Measurements from ENCODE around the gene TRPC4AP.
"Not testable (repeated sequence)": the region's sequence is repeated elsewhere in the genome, so short reads cannot be mapped to it uniquely, and the experiment has no call there.

The TRPC4AP gene

GRCh38 chr20:35120012-35120701, 27.6 kb upstream of the TRPC4AP start:
- Histone ChIP-seq H3K4me3 (ENCODE audit: low read depth in 1 of 2, low read length in 2 of 2) (no peak overlapping the region), H3K36me3 (ENCODE audit: control insufficient read depth in 1 of 2, insufficient read depth in 2 of 2, low read length in 2 of 2) (peaks cover 53 to 76% of the 10 kb centered on the region in 2 donors), H3K27ac (ENCODE audit: low read length) (no peak overlapping the region), H3K4me1 (ENCODE audit: control insufficient read depth in 1 of 2, insufficient read depth in 2 of 2, low read length in 2 of 2) (no peaks in the 10 kb centered on the region), H3K9me3 (ENCODE audit: control insufficient read depth in 1 of 2, low read length in 2 of 2) (no peaks in the 10 kb centered on the region), H3K27me3 (ENCODE audit: low read depth, low read length) (no peaks in the 10 kb centered on the region)

- Histone ChIP-seq H3K4me1 (ENCODE audit: control insufficient read depth in 1 of 2, insufficient read depth in 2 of 2, low read length in 2 of 2) (no peaks in the 10 kb centered on the region), H3K4me3 (ENCODE audit: low read depth in 1 of 2, low read length in 2 of 2) (no peak overlapping the region), H3K36me3 (ENCODE audit: control insufficient read depth in 1 of 2, insufficient read depth in 2 of 2, low read length in 2 of 2) (peaks cover 33 to 64% of the 10 kb centered on the region in 2 donors), H3K27me3 (ENCODE audit: low read depth, low read length) (no peaks in the 10 kb centered on the region), H3K9me3 (ENCODE audit: control insufficient read depth in 1 of 2, low read length in 2 of 2) (no peaks in the 10 kb centered on the region), H3K27ac (ENCODE audit: low read length) (no peak overlapping the region)
Observed at GRCh38 chr20:35117629-35118028, 25.0 kb upstream of the TRPC4AP start.

- Histone ChIP-seq H3K27ac (ENCODE audit: low read length) (no peak overlapping the region), H3K4me3 (ENCODE audit: low read depth in 1 of 2, low read length in 2 of 2) (no peak overlapping the region), H3K36me3 (ENCODE audit: control insufficient read depth in 1 of 2, insufficient read depth in 2 of 2, low read length in 2 of 2) (peaks cover 33 to 60% of the 10 kb centered on the region in 2 donors), H3K4me1 (ENCODE audit: control insufficient read depth in 1 of 2, insufficient read depth in 2 of 2, low read length in 2 of 2) (no peaks in the 10 kb centered on the region), H3K9me3 (ENCODE audit: control insufficient read depth in 1 of 2, low read length in 2 of 2) (no peaks in the 10 kb centered on the region), H3K27me3 (ENCODE audit: low read depth, low read length) (no peaks in the 10 kb centered on the region)
Observed at GRCh38 chr20:35117196-35117595, 24.6 kb upstream of the TRPC4AP start.

- H3K27me3 ChIP-seq (ENCODE audit: low read depth, low read length) = no peaks in the 10 kb centered on the region
- H3K9me3 ChIP-seq (ENCODE audit: control insufficient read depth in 1 of 2, low read length in 2 of 2) = no peaks in the 10 kb centered on the region
- H3K27ac ChIP-seq (ENCODE audit: low read length) = no peak overlapping the region
- peaks cover 24 to 57% of the 10 kb centered on the region in 2 donors for H3K36me3 ChIP-seq (ENCODE audit: control insufficient read depth in 1 of 2, insufficient read depth in 2 of 2, low read length in 2 of 2)
- no peak overlapping the region for H3K4me3 ChIP-seq (ENCODE audit: low read depth in 1 of 2, low read length in 2 of 2)
- no peaks in the 10 kb centered on the region for H3K4me1 ChIP-seq (ENCODE audit: control insufficient read depth in 1 of 2, insufficient read depth in 2 of 2, low read length in 2 of 2)
Observed at GRCh38 chr20:35116258-35116657, 23.7 kb upstream of the TRPC4AP start.

- Histone ChIP-seq H3K27ac (ENCODE audit: low read length) (no peak overlapping the region), H3K9me3 (ENCODE audit: control insufficient read depth in 1 of 2, low read length in 2 of 2) (no peaks in the 10 kb centered on the region), H3K36me3 (ENCODE audit: control insufficient read depth in 1 of 2, insufficient read depth in 2 of 2, low read length in 2 of 2) (peaks cover 22 to 58% of the 10 kb centered on the region in 2 donors), H3K4me3 (ENCODE audit: low read depth in 1 of 2, low read length in 2 of 2) (no peak overlapping the region), H3K27me3 (ENCODE audit: low read depth, low read length) (no peaks in the 10 kb centered on the region), H3K4me1 (ENCODE audit: control insufficient read depth in 1 of 2, insufficient read depth in 2 of 2, low read length in 2 of 2) (no peaks in the 10 kb centered on the region)
Observed at GRCh38 chr20:35115606-35116005, 23.0 kb upstream of the TRPC4AP start.

- H3K27ac ChIP-seq (ENCODE audit: low read length); H3K27me3 ChIP-seq (ENCODE audit: low read depth, low read length); H3K9me3 ChIP-seq (ENCODE audit: control insufficient read depth in 1 of 2, low read length in 2 of 2); H3K4me1 ChIP-seq (ENCODE audit: control insufficient read depth in 1 of 2, insufficient read depth in 2 of 2, low read length in 2 of 2); H3K4me3 ChIP-seq (ENCODE audit: low read depth in 1 of 2, low read length in 2 of 2): not testable (repeated sequence)
- peaks cover 9 to 32% of the 10 kb centered on the region in 2 donors for H3K36me3 ChIP-seq (ENCODE audit: control insufficient read depth in 1 of 2, insufficient read depth in 2 of 2, low read length in 2 of 2)
Observed at GRCh38 chr20:35112276-35112675, 19.7 kb upstream of the TRPC4AP start.

GRCh38 chr20:35111141-35111888, 18.7 kb upstream of the TRPC4AP start:
- H3K4me1 ChIP-seq (ENCODE audit: control insufficient read depth in 1 of 2, insufficient read depth in 2 of 2, low read length in 2 of 2) = no peaks in the 10 kb centered on the region

GRCh38 chr20:35108921-35109320, 16.3 kb upstream of the TRPC4AP start:
- Histone ChIP-seq H3K4me3 (ENCODE audit: low read depth in 1 of 2, low read length in 2 of 2) (no peak overlapping the region), H3K27me3 (ENCODE audit: low read depth, low read length) (no peaks in the 10 kb centered on the region), H3K36me3 (ENCODE audit: control insufficient read depth in 1 of 2, insufficient read depth in 2 of 2, low read length in 2 of 2) (peaks cover 3 to 14% of the 10 kb centered on the region in 2 donors), H3K4me1 (ENCODE audit: control insufficient read depth in 1 of 2, insufficient read depth in 2 of 2, low read length in 2 of 2) (no peaks in the 10 kb centered on the region), H3K27ac (ENCODE audit: low read length) (no peak overlapping the region), H3K9me3 (ENCODE audit: control insufficient read depth in 1 of 2, low read length in 2 of 2) (no peaks in the 10 kb centered on the region)

More at GRCh38 chr20:35111141-35111888, 18.7 kb upstream of the TRPC4AP start:
- H3K36me3 ChIP-seq (ENCODE audit: control insufficient read depth in 1 of 2, insufficient read depth in 2 of 2, low read length in 2 of 2) = peaks cover 9 to 25% of the 10 kb centered on the region in 2 donors
- no peaks in the 10 kb centered on the region for H3K9me3 ChIP-seq (ENCODE audit: control insufficient read depth in 1 of 2, low read length in 2 of 2)
- no peaks in the 10 kb centered on the region for H3K27me3 ChIP-seq (ENCODE audit: low read depth, low read length)
- no peak overlapping the region for H3K27ac ChIP-seq (ENCODE audit: low read length)
- no peak overlapping the region for H3K4me3 ChIP-seq (ENCODE audit: low read depth in 1 of 2, low read length in 2 of 2)

GRCh38 chr20:35106827-35107380, 14.3 kb upstream of the TRPC4AP start:
- H3K4me1 ChIP-seq (ENCODE audit: control insufficient read depth in 1 of 2, insufficient read depth in 2 of 2, low read length in 2 of 2) = no peaks in the 10 kb centered on the region
- H3K36me3 ChIP-seq (ENCODE audit: control insufficient read depth in 1 of 2, insufficient read depth in 2 of 2, low read length in 2 of 2) = peaks cover 0 to 7% of the 10 kb centered on the region in 2 donors
- no peak overlapping the region for H3K4me3 ChIP-seq (ENCODE audit: low read depth in 1 of 2, low read length in 2 of 2)
- H3K27ac ChIP-seq (ENCODE audit: low read length) = no peak overlapping the region
- H3K9me3 ChIP-seq (ENCODE audit: control insufficient read depth in 1 of 2, low read length in 2 of 2) = no peaks in the 10 kb centered on the region
- no peaks in the 10 kb centered on the region for H3K27me3 ChIP-seq (ENCODE audit: low read depth, low read length)

- Histone ChIP-seq H3K27me3 (ENCODE audit: low read depth, low read length) (no peaks in the 10 kb centered on the region), H3K36me3 (ENCODE audit: control insufficient read depth in 1 of 2, insufficient read depth in 2 of 2, low read length in 2 of 2) (no peaks in the 10 kb centered on the region), H3K27ac (ENCODE audit: low read length) (no peak overlapping the region), H3K4me3 (ENCODE audit: low read depth in 1 of 2, low read length in 2 of 2) (no peak overlapping the region), H3K4me1 (ENCODE audit: control insufficient read depth in 1 of 2, insufficient read depth in 2 of 2, low read length in 2 of 2) (no peaks in the 10 kb centered on the region), H3K9me3 (ENCODE audit: control insufficient read depth in 1 of 2, low read length in 2 of 2) (no peaks in the 10 kb centered on the region)
Observed at GRCh38 chr20:35104685-35105295, 12.2 kb upstream of the TRPC4AP start.

GRCh38 chr20:35101620-35102019, 9.0 kb upstream of the TRPC4AP start:
- Histone ChIP-seq H3K4me1 (ENCODE audit: control insufficient read depth in 1 of 2, insufficient read depth in 2 of 2, low read length in 2 of 2) (no peaks in the 10 kb centered on the region), H3K9me3 (ENCODE audit: control insufficient read depth in 1 of 2, low read length in 2 of 2) (no peaks in the 10 kb centered on the region), H3K36me3 (ENCODE audit: control insufficient read depth in 1 of 2, insufficient read depth in 2 of 2, low read length in 2 of 2) (no peaks in the 10 kb centered on the region), H3K27ac (ENCODE audit: low read length) (no peak overlapping the region), H3K27me3 (ENCODE audit: low read depth, low read length) (no peaks in the 10 kb centered on the region), H3K4me3 (ENCODE audit: low read depth in 1 of 2, low read length in 2 of 2) (no peak overlapping the region)

All from muscle layer of duodenum (tissue), 2 donors.